Activated T-cell treated with anti-CD3 and anti-CD28 coated beads for 48 hours (primary cell): ENCODE data around the gene KRTAP5-5.
"Not testable (repeated sequence)": the region's sequence is repeated elsewhere in the genome, so short reads cannot be mapped to it uniquely, and the experiment has no call there.

Source experiments
- DNase-seq: peaks from one replicate; pipeline ENCODE4 v3.0.0-alpha.2; 2020; ENCODE audit warnings: low read depth

Gene KRTAP5-5, protein sequence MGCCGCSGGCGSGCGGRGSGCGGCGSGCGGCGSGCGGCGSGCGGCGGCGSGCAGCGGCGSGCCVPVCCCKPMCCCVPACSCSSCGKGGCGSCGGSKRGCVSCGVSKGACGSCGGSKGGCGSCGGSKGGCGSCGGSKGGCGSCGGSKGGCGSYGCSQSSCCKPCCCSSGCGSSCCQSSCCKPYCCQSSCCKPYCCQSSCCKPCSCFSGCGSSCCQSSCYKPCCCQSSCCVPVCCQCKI

GRCh38 chr11:1629326-1630185, at the start of gene KRTAP5-5:
TSS of gene KRTAP5-5 (plus strand) at chr11:1629775. CDS start at chr11:1629841, 66 bp downstream.
- no peak for DNase-seq

GRCh38 chr11:1581976-1582375, 47.6 kb upstream of the KRTAP5-5 start:
- no peak for DNase-seq

GRCh38 chr11:1582909-1583308, 46.7 kb upstream of the KRTAP5-5 start:
- not testable (repeated sequence) for DNase-seq

DNA sequence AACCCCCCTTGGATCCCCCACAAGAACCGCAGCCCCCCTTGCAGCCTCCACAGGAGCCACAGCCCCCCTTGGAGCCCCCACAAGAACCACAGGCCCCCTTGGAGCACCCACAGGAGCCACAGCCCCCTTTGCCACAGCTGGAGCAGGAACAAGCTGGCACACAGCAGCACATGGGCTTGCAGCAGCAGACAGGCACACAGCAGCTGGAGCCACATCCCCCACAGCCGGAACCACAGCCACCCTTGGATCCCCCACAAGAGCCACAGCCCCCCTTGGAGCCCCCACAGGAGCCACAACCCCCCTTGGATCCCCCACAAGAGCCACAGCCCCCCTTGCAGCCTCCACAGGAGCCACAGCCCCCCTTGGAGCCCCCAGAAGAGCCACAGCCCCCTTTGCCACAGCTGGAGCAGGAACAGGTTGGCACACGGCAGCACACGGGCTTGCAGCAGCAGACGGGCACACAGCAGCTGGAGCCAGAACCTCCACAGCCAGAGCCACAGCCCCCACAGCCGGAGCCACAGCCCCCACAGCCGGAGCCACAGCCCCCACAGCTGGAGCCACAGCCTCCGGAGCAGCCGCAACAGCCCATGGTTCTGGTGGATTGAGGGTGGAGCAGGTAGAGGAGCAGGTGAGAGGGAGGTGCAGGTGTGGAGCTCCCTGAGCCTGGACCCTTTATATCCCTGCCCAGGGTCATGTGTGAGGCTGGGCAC, 44.8 kb upstream of the KRTAP5-5 start, which contains the start of gene KRTAP5-1:
TSS of gene KRTAP5-1 (minus strand) at position 623 of the 710 bp plus-strand sequence. CDS start at position 589, 34 bp downstream.
- not testable (repeated sequence) for DNase-seq

DNA sequence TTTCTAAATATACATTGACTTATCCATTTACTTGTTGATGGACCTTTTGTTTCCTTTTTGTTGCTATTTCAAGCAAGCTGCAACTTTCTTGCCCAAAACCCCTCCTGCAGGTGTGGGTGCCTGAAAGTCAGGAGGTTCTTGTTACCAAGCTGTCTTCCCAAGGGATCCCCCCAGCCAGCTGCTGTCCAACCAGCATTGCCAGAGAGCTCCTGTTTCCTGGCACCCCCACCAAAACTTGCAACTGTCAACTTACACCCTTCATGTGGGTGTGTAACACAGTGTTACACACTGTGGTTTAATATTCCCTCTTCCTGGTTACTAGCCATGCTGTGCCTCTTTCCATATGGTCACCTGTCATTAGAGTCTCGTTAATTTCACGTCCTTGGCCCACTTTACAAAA, 42.9 kb upstream of the KRTAP5-5 start:
- no peak for DNase-seq

DNA sequence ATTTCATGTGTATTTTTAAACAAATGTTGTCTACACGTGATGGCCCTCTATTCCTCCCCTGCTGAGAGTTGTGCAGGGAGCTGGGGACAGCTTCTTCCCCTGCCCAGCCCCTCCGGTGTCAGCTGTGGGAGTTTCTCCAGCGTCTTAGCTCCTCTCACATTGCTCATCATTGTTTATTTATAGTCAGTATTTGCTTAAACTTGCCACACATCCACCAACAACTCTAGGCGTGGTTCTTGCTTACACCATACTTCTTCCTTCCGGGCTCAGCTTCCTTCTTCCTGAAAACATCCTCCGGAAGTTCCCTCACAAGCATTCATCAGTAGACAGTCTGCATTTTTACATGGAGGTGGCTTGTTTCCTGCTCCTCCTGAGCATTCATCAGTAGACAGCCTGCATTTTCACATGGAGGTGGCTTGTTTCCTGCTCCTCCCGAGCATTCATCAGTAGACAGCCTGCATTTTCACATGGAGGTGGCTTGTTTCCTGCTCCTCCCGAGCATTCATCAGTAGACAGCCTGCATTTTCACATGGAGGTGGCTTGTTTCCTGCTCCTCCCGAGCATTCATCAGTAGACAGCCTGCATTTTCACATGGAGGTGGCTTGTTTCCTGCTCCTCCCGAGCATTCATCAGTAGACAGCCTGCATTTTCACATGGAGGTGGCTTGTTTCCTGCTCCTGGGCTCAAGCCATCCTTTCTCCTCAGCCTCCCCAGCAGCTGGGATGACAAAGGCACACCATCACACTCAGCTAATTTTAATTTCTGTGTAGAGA, 40.2 kb upstream of the KRTAP5-5 start:
- not testable (repeated sequence) for DNase-seq

DNA sequence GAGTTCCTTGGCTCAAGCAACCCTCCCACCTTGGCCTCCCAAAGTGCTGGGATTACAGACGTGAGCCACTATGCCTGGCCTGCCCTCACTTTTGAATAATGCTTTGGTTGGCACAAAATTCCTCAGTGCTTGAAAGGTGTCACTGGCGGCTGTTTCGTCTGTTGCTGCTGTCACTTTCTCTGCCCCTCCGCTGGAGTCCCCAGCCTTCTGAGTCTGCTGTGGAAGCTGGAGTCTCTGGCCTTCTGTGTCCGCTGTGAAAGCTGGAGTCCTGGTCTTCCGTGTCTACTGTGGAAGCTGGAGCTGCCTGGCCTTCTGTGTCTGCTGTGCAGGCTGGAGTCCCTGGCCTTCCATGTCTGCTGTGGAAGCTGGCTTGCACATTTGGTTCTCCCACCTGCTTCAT, 39.6 kb upstream of the KRTAP5-5 start:
- no peak for DNase-seq

DNA sequence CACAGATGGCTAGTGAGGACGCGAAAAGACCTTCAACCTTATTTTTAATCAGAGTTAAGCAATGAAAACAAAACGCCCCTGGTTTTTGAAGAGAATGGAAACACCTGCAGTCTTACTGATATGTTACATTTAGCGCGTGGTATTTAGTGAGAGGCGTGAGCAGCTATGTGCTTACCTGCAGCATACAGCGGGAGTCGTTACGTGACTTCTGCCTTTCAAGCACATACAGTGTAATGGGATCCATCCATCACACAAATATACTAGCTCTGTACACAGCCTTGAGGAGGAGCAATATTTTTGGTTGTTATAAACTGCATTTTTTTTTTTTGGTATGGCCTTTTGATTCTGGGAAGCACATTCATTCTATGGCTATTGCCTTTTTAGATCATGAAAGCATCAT, 36.9 kb upstream of the KRTAP5-5 start:
- DNase-seq = no peak

- DNase-seq = not testable (repeated sequence)
Measured at GRCh38 chr11:1595994-1596575, 33.5 kb upstream of the KRTAP5-5 start.

GRCh38 chr11:1596576-1597121, 32.9 kb upstream of the KRTAP5-5 start:
- not testable (repeated sequence) for DNase-seq

DNA sequence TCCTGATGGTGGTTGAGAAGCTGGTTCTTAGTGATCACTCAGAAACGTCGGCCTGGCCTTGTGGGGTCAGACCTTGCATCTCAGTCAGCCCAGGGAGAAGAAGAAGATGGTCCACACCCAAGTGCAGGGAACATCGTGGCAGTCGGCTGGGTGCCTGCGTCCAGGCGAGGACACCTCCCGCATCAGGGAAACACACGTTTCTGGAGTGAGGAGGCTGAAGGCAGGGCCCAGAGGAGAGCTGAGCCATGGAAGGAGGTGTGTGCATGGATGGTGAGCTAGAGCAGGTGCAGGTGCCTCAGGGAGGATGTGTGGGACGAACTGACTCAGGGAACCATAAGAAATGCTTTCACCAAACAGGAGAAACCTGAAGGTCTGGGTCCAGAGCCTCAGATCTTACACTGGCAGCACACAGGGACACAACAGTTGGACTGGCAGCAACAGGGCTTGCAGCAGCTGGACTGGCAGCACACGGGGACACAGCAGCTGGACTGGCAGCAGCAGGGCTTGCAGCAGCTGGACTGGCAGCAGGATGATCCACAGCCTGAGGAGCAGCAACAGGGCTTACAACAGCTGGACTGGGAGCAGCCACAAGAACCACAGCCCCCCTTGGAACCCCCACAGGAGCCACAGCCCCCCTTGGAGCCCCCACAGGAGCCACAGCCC, 32.1 kb upstream of the KRTAP5-5 start:
- DNase-seq = no peak

- DNase-seq = no peak
Measured at GRCh38 chr11:1597994-1598380, 31.6 kb upstream of the KRTAP5-5 start, which contains the start of gene KRTAP5-2. TSS of gene KRTAP5-2 (minus strand) at chr11:1598294. CDS start at chr11:1598250, 44 bp downstream.

DNA sequence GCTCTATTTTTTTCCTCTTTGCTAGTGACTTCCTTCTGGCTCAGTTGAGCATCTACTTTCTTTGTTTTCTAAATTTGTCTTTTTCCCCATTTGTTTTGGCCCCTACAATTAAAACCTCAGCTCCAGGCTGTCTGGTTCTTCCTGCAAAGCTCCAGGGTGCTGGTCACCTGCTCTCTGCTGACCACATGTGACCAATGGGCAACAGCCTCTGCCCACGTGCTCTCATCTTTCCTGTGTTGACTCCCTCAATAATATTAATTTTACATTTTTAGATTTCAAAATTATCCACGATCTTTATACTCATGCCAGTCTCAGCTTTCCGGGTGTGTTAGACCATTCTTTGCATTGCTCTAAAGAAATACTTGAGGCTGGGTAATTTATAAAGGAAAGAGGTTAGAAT, 31.2 kb upstream of the KRTAP5-5 start:
- DNase-seq = not testable (repeated sequence)

- DNase-seq = no peak
Measured at GRCh38 chr11:1598816-1599215, 30.8 kb upstream of the KRTAP5-5 start.

GRCh38 chr11:1600626-1601025, 28.9 kb upstream of the KRTAP5-5 start:
- no peak for DNase-seq

DNA sequence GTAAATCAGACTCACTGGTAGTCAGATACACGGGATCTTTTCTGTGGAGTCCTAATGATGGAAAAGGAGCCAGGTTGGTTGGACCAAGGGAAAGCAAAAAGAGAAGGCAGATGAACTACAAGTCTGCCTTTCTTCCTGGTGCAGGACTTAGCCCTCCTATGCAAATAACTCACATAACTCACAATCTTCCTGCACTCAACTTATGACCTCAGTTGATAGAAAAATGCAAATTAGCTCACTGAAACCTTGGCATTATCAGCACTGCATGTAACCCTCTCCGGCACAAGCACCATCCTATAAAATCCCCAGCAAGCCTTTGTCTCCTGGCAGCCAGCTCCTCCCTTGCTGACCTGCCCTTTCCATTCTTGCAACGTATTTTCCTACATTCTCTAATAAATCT, 27.9 kb upstream of the KRTAP5-5 start:
- not testable (repeated sequence) for DNase-seq

DNA sequence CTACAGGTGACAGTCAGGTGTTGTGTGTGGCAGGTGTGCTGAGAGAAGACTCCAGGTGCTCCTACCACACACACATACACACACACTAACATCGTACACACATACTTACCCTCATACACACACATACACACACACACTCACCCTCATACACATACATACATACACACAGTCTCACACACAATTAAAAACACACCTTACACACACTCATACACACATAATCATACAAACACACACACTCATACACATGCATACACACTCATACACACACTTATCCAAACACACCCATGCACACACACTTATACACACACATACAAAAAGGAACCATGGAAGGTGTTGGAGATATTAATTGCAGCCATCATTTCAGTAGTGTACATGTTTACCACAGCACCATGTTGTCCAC, 25.9 kb upstream of the KRTAP5-5 start:
- DNase-seq = no peak

DNA sequence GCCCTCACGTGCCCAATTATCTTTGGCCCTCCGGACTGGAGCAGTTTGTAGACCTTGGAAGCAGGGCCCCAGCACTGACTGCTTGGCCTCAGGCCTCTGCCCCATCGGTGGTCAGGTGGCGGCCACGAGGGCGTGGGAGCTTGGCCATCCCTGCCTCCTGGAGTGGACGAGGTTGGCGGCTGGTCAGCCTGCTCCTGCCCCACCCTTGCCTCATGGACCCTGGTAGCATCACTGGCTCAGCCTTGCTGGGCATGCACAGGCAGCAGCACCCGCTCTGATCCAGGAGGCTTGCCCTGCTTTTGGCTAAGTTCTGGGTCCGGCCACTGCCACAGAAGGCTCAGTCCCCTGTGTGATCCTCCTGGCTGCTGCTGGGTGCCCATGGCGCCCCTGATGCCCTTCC, 25.4 kb upstream of the KRTAP5-5 start:
- DNase-seq = no peak

DNA sequence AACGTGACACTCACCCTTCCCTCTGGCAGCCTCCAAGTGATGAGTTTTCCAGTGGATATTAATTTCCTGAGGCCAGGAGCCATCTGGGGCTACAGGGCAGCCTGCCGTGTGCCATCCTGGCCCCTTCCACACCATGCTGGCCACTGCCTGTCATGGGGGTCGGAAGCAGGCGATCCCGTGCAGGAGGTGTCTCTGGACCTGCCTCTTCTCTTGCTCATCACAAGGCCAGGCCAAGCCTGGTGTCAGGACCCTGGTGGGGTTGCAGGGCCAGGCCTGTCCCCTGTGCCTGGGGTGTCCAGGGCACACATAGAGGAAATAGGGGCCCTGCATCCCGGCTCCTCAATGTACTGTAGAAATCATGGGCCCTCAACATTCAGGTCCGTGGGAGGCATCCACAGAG, 24.9 kb upstream of the KRTAP5-5 start:
- DNase-seq = no peak

DNA sequence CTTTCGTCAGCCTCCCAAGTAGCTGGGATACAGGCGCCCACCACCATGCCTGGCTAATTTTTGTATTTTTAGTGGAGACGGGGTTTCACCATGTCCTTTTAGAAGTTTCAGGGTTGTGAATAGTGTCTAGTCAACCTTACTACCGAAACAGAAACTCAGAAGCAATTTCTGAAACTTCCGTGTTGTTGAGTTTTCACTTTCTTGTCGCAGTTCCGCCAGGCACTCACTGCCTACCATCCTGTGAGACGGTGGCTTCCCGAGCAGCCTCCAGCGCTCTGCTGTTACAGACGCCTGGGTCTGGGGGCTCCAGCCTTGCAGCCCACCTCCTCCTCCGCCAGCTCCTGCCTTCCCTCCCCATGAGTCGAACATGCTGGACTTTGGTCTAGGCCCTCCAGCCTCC, 23.7 kb upstream of the KRTAP5-5 start:
- DNase-seq = not testable (repeated sequence)
